GM12875 (cell line): ENCODE results near the gene RGS19.

ENCODE experiments used
- H3K4me3 ChIP-seq: one replicate; pipeline ENCODE4 v1.5.1; 2011; ENCODE audit warnings: low read depth, low read length, control low read depth
- TF ChIP-seq, protein P1 (sequence below): IDR thresholded peaks from 2 replicates; pipeline ENCODE4 v1.5.1; 2011; ENCODE audit warnings: low read depth, mild to moderate bottlenecking, control low read depth, inconsistent platforms, low read length, moderate library complexity, borderline replicate concordance; ENCODE audit not compliant: insufficient read depth

RGS19 gene

DNA sequence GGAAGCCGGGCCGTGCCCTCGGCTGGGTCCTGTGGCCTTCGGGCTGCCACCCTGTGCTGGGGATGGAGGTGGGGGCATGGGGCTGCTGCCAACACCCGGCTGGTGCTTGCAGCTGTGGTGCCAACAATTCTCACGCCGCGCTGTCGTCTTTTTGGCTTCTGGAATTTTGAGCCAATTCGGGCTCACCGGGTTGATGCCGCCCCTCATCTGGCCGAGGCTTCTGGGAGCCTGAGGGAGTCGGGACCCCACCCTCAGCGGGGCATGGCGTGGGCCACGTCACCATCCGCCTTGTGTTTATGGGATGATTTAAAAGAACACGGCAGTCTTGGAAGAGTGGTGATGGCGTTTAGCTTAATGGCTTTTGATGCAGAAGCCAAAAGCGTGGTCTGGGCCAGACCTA, 36.7 kb upstream of the RGS19 start:
- H3K4me3 ChIP-seq: no peak overlapping the region
- TF ChIP-seq, protein P1, sequence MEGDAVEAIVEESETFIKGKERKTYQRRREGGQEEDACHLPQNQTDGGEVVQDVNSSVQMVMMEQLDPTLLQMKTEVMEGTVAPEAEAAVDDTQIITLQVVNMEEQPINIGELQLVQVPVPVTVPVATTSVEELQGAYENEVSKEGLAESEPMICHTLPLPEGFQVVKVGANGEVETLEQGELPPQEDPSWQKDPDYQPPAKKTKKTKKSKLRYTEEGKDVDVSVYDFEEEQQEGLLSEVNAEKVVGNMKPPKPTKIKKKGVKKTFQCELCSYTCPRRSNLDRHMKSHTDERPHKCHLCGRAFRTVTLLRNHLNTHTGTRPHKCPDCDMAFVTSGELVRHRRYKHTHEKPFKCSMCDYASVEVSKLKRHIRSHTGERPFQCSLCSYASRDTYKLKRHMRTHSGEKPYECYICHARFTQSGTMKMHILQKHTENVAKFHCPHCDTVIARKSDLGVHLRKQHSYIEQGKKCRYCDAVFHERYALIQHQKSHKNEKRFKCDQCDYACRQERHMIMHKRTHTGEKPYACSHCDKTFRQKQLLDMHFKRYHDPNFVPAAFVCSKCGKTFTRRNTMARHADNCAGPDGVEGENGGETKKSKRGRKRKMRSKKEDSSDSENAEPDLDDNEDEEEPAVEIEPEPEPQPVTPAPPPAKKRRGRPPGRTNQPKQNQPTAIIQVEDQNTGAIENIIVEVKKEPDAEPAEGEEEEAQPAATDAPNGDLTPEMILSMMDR: no peak

DNA sequence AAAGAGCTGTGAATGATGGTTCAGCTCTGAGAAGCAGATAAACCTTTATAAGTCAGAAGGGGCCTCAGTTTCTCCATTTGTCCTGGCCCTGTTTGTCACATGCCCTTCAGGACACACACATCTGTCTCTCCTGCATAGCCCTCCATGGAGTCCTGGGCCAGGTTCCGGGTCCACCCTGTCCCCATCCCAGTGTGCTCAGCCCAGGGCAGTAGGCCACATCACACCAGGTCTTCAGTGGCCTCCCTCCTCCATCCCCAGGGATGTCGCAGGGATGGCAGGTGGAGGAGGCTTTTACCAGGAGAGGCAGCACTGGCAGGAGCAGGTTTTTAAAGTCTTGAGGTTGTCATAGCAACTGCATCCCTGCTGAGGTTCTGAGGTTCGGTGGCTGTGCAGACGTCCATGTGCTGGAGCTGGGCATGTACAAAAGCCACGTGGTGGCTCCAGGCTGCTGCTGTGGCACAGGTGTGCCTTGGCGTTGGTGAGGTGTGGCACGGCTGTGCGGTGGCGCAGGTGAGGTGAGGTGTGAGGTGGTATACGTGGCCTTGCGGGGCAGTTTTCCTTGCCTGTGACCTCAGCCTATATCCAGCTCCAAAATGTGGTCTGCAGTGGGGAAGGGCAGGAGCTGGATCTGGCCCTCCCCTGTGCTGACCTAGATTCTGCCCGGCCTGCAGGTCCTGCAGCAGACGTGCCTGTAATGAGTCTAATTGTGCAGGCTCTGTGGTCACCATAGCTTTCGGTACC, 36.0 kb upstream of the RGS19 start:
- TF ChIP-seq, protein P1: no peak
- H3K4me3 ChIP-seq: no peak overlapping the region

DNA sequence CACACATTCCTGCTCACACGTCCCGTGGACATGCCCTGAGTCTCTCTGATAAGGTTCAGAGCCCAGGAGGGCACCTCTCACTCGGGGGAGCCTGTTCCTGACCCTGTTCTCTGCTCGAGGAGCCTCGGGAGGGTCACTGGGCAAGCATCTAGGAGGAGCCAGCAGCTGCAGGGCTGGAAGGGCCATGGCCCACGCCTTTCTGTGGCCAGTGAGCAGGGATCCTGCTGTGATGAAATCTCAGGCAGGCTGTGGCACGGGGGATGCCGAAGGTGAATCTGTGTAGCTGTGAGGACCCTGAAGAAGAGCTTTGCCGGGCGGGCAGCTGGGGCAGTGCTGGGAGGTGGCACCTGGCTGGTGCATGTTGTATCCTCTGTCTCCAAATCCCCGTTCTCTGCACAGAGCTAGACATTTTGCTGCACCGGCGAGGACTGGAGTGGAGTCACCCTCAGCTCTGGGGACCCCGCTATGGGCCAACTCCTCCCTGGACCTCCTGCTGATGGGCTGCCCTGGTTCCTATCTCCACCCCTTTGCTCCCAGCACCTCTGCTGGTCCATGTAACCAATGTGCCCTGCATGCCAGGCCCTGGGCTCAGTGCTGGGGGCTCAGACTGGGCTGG, 35.1 kb upstream of the RGS19 start:
- TF ChIP-seq, protein P1: no peak
- H3K4me3 ChIP-seq: no peak overlapping the region

DNA sequence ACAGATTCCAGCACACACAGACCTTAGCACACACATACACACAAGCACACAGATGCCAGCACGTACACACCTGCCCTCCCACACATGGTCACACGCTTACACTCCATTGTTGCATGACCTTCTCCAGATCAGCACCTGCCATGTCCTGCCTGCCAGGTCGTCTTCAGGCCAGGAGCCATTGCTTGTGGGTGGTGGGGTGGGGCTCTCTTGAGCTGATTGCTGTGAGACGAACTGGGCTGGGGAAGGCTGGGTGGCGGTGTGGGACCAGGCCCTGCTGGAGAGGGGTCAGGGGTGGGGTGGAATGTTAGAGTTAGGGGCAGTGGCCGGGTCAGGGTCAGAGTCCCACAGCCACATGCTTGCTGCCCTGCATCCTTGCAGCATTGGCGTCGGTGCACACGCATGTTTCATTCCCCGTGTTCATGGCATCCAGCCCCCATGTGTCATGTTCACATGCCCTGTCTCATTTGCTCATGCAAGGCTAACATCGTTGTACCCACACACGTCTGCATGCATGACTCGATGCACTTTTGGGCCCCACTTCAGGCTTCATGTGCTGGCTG, 34.6 kb upstream of the RGS19 start:
- TF ChIP-seq, protein P1: no peak
- H3K4me3 ChIP-seq: no peak overlapping the region

DNA sequence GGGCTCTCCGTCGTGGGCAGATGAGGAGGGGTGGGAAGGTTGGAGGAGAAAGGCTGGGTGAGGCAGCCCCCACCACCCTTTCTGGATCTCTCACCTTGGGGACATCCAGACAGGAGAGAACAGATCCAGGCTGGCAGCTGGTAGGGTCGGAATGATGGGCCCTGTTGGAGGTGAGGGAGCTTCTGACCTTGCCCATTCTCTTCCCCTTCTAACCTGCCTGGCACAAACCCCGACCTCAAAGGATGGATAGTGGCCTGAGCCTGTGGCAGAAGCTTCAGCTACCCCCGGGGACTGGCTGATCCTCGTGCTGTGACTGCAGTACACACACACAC, 34.1 kb upstream of the RGS19 start:
- H3K4me3 ChIP-seq: no peak overlapping the region
- TF ChIP-seq, protein P1: no peak

DNA sequence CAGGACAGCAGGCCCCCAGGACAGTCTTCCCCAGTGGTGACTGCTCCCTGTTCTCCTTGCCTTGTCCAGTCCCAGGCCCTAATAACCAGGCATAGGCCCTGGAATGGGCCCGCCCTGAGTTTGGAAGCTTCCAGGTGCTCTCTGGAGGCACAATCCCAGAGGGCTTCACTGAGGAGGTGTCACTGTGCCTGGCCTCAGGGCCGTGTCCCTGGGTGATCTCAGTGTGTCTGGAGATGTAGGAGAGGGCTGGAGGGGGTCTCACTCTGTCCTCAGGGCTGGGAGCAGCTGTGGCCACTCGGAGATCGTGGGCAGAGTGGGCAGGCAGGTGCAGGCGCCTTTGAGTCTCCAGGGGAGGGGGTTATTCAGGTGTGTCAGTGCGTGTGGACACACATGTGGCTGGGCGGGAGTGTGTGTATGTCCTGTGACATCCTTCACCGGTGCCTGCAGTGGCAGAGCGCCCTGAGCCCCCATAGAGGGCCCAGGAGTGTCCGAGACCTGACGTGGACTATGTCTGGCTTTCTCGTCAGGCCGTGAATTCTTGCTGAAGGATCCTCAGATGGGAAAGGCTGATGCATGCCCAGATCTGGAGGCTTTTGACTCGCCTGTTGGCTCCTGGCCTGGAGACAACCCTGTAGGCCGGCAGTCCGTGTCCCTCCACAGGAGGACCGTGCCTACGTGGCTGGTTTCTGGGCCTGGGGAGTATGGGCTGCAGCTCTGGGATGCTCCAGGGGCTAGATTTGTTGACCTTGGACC, 33.5 kb upstream of the RGS19 start:
- TF ChIP-seq, protein P1: no peak
- H3K4me3 ChIP-seq: no peak overlapping the region
